Stimulated activated CD8-positive, alpha-beta memory T cell treated with anti-CD3 and anti-CD28 coated beads, Interleukin-12 subunit alpha, Interleukin-12 subunit beta, amount 100 ng/mL, for 24 hours (primary cell): ENCODE measurements around the gene CEL.
"Not testable (repeated sequence)": the region's sequence is repeated elsewhere in the genome, so short reads cannot be mapped to it uniquely, and the experiment has no call there.

Experiments
- DNase-seq: peaks from one replicate; pipeline ENCODE4 v3.0.0-alpha.2; 2020; ENCODE audit errors: extremely low read depth

Gene CEL

DNA sequence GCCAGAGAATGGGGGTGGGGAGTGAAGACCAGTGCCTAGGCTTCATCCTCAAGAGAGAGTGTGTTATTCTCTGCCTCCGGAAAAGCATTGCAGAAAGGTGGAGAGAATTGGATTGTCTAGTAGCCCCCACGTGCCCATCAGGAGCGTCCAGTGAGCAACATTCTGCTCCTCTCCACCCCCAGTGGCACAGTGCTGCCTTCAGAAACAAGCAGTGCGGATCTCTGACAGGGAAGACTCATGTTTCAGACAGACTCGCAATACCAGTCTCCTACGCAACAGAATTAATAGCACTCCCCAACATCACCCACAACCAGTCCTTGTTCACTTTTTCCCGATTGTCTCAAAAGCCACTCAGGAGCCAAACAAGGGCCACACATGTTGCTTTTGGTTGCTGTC lies 14.9 kb upstream of the CEL start:
- DNase-seq, result no peak

DNA sequence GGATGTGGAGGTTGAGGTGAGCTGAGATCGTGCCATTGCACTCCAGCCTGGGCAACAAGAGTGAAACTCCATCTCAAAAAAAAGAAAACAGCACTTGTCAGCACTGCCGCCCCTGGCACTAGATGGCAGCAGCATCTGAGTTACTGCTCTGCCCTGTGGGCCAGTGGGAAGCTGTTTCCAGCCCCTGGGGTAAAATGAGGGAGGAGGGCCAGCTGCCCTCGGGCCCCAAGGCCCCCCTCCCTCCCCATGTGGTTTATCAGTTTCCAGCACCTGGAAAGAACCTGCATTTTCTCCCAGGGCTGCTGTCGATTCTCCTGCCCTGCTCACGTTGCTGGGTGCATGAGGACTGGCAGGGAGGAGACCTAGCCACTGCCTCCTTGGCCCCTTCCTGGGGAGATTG lies 13.2 kb upstream of the CEL start:
- DNase-seq, result no peak

DNA sequence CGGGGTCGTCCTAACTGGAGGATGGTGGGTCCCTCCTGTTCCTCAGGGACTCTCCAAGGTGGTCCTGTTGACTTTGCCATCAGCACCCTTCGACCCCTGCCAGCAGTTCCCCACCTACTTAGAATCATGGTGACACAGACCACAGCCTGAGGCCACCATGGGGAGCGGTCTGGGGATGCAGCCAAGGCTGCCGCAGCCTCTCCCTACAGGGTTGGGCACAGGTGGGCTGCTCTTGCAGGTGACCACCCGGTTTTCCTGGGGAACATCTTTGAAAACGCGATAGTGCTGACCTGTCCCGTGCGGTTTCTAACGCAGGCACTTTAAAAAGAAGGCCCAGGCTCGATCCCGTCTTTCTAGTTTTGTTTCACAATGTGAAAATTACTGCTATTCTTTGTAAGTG lies 12.7 kb upstream of the CEL start:
- DNase-seq, result no peak

DNA sequence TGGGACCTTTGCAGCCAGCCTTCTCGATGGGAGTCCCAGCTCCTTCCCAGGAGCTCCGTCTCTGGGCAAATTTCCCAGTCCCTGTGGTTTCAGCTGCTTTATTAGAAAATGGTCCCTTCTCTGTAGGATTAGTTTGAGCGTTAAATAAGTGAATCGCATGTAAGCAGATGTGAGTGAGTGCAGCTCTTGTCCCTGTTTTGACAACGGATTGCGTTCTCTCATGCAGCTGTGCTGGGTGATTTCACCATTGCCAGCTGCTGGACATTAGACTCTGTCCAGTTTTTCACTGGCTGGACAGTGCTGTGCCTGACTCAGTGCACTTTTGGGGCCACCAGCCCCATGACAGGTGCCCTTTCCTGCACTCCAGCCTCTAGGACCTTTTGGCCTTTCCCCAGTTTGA lies 11.6 kb upstream of the CEL start:
- DNase-seq, result no peak

DNA sequence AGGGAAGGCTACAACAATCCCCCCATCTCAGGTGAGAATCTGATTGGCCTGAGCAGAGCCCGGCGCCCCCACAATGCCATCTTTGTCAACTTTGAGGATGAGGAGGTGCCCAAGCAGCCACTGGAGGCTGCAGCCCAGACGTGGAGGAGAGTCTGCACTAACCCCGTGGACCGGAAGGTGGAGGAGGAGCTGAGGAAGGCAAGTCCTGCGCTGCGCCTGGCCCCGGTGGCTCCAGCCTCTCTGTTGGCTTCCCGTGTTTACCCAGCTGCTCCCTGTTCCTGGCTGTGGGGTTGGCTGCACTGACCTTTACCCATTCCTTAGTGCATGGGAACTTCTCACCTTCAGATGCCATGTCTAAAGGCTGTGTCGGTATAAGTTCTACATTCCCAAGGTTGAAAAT lies 11.0 kb upstream of the CEL start:
- no peak for DNase-seq

DNA sequence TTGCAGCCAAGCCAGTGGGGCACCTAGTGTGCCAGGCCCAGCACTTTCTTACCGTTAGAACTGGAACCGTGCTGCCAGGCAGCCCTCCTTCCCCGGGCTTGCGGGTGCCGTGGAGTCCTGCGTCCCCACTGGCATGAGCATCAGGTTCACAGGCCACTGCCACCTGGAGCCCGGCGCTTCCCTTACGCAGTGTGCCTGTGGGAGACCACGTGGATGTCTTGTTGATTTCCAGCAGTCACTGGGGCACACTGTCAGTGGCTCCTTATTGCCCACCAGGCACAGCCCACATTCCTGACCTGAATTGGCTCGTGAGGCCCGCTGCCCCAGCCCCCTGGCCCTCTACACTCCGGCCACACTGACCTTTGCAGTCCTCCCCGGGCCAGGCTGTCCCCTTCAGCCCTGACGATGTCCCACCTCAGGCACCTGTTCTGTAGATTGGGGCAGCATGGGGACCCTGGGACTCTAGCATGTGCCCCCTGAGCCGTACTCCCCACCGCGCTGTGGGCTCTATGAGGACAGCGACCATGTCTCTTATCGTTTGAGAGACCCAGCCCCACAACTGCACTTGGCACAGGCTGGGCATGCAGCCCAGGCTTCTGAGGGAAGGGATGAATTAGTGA lies 10.4 kb upstream of the CEL start:
- no peak for DNase-seq

DNA sequence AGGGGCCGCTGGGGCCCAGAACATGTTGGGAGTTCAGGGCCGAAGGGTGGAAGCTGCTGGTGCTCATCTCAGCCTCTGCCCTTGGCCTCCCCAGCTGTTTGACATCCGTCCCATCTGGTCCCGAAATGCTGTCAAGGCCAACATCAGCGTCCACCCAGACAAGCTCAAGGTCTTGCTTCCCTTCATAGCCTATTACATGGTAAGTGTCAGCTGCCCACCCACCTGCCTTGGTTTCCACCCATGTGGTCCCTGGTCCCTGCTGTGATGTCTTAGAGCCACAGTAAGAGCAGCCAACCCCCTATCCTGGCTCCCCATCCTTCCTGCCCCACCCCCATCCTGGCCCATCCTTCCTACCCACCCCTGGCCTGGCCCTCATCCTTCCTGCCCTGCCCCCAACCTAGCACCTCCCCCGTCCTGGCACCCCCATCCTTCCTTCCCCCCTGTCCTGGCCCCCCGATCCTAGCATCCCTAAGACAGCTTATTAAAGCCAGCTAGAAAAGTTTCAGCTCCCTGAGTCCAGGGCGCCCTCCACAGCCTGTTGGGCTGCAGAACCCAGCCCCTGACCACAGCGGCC lies 9.7 kb upstream of the CEL start:
- no peak for DNase-seq

DNA sequence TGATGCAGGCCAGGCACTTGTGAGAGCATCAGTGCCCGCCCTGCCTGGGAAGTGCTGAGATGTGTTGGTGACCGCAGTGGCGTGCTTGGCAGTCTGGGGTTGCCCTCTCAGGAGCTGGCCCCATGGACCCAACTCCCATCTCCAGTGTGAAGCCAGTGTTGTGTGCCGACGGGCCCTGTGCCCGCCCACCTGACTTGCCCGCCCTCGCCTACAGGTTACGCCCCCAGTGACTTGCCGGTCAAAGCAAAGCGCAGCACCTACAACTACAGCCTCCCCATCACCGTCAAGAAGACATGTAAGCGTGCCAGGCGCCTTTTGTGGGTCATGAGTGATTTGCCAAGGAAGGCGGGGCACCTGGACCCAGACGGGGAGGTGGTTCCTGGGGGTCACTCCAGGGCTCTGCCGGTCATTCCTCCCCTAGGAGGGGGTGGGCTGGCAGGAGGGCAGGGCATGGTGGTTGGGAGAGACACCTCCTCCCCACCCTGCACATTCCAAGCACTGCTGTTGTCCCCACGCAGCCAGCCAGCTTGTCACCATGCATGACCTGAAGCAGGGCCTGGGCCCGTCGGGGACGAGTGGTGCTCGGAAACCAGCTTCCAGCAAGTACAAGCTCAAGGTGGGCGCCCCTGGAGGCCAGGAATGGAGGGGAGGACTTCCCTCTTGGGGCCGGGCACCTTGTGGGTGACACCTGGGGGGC lies 7.4 kb upstream of the CEL start:
- DNase-seq, result no peak

DNA sequence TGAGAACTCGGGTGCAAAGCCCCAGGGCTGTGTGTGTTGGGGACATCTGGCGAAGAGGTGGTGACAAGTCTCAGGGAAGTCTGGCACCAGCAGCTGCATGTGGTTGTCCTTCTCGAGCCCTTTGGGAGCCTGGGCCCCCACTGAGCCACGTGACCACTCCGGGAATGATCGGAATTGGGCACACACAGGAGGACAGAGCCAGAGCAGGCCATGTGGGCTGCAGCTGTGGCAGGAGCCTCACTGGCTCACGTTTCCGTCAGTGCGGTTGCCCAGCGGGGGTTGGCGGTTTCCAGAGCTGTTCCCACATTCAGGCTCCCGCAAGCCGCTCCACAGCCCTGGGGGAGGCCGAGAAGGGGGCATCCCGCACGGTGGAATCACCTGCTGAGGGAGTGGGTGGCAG lies 6.8 kb upstream of the CEL start:
- no peak for DNase-seq

DNA sequence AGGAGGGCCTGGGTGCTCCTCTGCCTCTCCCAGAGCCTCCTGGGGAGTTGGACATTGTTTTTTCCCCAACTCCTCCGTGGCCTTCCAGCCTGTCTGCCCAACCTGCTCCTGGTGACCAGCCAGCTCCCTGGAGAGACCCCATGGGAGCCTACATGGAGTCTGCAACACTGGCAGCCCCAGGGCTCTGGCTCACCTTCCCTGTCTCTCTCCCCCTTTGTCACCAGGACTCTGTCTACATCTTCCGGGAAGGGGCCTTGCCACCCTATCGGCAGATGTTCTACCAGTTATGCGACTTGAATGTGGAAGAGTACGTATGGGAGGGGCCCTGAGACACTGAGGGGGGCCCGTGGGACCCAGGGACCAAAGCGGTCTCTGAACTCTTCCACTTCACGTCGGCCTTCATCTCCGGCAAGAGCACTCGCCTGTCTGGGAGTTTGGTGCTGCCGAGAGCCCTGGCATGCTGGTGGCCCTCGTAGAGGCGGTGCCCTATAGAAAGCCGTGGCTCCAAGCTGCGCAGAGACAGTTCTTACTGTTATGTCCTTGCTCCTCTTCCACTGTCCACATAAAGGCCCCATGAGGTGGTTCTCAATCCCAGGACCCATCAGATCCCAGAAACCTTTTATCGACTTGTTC lies 5.9 kb upstream of the CEL start:
- no peak for DNase-seq

DNA sequence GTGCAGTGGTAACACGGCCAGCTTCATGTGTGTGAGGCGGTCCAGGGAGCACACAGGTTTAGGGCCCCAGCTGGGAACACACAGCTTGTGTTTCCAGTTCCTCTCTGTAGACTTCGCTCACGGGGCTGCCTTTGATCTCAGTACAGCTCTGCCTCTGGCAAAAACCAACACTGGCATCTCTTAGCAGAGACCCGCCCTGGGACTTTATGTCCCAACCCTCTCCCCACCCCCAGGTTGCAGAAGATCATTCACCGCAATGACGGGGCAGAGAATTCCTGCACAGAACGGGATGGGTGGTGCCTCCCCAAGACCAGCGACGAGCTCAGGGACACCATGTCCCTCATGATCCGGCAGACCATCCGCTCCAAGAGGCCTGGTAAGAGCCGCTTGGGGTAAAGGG lies 5.2 kb upstream of the CEL start:
- no peak for DNase-seq

DNA sequence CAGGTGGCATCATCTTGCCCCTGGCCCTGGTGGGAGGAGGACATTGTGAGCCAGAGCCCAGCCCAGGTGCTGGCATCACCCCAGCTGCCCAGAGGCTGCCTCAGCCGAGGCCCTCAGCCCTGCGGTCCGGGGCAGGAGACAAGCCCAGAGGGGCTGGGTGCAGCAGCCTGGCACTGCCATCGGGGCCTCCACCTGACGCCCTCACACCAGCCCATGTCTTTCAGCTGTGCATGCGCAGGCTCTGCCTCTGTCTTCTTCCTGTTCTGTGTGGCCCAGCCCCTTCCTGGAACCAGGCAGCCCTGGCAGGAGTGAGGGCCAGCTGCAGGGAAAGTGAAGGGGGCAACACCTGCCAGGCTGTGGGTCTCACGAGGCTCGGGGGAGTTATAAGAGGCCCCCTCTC lies 4.8 kb upstream of the CEL start:
- no peak for DNase-seq

DNA sequence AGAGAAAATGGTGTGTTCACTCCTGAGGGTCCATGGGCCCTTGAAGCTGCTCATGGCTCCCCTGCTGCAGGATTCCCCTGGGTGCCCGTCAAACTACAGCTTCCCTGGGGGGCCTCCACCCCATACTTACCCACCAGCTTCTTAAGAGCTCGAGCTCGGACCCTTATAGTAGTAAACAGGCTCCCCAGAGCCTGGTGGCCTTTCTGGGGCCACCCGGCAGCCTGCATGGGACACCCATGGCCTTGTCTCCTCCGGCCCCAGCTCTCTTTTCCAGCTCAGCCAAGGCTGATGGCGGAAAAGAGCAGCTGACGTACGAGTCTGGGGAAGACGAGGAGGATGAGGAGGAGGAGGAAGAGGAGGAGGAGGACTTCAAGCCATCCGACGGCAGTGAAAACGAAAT lies 4.2 kb upstream of the CEL start:
- DNase-seq, result no peak

DNA sequence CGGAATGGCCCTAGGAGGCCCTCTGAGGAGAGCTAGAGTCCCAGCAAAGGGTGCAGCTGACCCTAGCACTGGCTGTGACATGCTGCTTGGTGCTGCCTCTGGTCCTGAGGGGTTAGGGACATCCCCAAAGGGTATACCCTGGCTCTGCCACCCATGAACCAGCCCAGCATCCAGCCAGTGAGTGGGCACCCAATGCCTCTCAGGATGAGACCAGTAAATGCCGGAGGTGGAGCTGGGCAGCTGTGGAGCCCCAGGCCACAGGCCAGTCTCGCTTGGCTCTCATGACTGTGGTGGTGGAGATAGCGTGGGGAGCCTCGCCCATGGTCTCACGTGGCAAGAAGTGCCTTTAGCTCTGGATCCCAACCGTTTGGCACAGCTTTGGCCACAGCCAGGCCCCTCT lies 3.7 kb upstream of the CEL start:
- no peak for DNase-seq

DNA sequence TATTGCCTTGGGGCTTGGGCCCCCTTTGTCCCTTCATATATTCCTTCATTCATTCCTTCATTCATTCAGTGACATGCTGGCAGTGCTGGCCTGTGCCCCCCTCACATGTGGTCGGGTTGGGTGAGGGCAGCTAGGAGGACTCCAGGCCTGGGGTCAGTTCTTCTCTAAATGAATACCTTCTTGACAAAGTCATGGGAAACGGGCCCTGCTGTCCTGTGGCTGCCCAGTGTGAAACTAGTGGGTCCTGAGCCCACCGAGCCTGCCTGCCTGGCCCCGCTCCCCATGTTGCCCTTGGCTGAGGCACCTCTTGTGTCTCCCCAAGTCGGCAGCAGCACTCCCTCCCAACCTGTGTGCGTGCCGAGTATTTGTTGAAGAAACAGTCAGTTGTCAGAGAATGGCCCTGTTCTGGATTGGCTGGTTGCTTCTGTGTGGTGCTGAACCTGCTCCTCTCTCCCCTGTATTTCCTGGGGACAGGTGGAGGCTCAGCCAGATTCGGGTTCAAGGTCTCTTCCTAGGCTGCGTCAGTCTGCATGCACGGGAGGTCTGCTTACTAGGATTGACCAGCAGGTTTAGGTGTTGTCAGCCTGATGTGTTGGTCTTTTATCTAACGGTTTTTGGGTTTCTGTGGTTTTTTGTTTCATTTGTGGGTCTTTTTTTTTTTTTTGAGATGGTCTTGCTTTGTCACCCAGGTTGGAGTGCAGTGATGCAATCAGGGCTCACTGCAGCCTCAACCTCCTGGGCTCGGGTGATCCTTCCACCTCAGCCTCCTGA lies 3.0 kb upstream of the CEL start:
- no peak for DNase-seq

DNA sequence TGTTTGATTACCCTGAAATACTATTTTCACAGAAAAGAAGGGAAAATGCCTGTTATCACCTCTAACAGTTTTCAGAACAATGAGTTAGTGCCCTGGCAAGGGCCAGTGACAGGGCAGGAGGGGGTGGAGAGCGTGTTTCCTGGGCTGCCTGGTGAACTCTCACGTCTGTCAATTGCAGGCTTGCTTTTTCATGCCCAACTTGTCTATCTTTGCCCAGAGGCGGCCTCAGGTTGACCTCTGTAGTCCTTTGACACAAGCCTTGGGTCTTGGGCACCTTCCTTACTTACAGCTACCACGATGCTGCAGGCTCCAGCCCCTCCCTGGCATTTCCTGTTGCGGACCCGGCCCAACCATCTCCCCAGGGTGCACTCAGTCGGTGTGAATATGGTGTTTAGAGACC lies 2.2 kb upstream of the CEL start:
- no peak for DNase-seq

DNA sequence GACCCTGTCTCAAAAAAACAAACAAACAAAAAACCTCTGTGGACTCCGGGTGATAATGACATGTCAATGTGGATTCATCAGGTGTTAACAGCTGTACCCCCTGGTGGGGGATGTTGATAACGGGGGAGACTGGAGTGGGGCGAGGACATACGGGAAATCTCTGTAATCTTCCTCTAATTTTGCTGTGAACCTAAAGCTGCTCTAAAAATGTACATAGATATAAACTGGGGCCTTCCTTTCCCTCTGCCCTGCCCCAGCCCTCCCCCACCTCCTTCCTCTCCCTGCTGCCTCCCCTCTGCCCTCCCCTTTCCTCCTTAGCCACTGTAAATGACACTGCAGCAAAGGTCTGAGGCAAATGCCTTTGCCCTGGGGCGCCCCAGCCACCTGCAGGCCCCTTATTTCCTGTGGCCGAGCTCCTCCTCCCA lies 1.4 kb upstream of the CEL start:
- DNase-seq, result no peak

DNA sequence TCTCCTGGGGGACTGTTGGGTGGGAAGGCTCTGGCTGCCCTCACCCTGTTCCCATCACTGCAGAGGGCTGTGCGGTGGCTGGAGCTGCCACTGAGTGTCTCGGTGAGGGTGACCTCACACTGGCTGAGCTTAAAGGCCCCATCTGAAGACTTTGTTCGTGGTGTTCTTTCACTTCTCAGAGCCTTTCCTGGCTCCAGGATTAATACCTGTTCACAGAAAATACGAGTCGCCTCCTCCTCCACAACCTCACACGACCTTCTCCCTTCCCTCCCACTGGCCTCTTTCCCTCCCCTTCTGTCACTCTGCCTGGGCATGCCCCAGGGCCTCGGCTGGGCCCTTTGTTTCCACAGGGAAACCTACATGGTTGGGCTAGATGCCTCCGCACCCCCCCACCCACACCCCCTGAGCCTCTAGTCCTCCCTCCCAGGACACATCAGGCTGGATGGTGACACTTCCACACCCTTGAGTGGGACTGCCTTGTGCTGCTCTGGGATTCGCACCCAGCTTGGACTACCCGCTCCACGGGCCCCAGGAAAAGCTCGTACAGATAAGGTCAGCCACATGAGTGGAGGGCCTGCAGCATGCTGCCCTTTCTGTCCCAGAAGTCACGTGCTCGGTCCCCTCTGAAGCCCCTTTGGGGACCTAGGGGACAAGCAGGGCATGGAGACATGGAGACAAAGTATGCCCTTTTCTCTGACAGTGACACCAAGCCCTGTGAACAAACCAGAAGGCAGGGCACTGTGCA lies 590 bp upstream of the CEL start:
- not testable (repeated sequence) for DNase-seq

DNA sequence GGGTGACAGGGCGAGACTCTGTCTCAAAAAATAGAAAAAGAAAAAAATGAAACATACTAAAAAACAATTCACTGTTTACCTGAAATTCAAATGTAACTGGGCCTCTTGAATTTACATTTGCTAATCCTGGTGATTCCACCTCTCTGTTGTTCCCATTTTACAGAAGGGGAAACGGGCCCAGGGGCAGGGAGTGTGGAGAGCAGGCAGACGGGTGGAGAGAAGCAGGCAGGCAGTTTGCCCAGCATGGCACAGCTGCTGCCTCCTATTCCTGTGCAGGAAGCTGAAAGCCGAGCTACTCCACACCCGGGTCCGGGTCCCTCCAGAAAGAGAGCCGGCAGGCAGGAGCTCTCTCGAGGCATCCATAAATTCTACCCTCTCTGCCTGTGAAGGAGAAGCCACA lies 788 bp downstream of the CEL start:
- not testable (repeated sequence) for DNase-seq

DNA sequence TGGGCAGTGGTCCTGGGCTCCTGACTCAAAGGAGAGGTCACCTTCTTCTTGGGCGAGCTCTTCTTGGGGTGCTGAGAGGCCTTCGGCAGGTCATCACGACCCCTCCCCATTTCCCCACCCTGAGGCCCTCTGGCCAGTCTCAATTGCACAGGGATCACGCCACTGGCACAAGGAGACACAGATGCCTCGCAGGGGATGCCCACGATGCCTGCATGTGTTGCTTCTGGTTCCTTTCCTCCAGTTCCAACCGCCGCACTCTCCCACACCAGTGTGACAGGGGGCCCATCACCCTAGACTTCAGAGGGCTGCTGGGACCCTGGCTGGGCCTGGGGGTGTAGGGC lies 1.3 kb downstream of the CEL start:
- DNase-seq, result no peak

DNA sequence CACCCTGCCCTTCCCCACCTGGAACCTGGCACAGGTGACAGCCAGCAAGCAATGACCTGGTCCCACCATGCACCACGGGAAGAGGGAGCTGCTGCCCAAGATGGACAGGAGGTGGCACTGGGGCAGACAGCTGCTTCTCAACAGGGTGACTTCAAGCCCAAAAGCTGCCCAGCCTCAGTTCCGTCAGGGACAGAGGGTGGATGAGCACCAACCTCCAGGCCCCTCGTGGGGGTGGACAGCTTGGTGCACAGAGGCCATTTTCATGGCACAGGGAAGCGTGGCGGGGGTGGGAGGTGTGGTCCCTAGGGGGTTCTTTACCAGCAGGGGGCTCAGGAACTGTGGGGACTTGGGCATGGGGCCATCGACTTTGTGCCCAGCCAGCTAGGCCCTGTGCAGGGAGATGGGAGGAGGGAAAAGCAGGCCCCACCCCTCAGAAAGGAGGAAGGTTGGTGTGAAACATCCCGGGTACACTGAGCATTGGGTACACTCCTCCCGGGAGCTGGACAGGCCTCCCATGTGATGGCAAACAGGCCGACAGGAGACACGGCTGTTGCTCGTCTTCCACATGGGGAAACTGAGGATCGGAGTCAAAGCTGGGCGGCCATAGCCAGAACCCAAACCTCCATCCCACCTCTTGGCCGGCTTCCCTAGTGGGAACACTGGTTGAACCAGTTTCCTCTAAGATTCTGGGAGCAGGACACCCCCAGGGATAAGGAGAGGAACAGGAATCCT lies 1.9 kb downstream of the CEL start:
- DNase-seq, result no peak
